GM21367 (cell line): Measurements from ENCODE around the gene HYOU1.
"Not testable (repeated sequence)": the region's sequence is repeated elsewhere in the genome, so short reads cannot be mapped to it uniquely, and the experiment has no call there.

Experiments
- ATAC-seq: cut with Tn5 transposase; IDR thresholded peaks from one replicate; pipeline ENCODE4 v1.9.1; 2021; ENCODE audit not compliant: unreplicated experiment

Gene HYOU1, protein sequence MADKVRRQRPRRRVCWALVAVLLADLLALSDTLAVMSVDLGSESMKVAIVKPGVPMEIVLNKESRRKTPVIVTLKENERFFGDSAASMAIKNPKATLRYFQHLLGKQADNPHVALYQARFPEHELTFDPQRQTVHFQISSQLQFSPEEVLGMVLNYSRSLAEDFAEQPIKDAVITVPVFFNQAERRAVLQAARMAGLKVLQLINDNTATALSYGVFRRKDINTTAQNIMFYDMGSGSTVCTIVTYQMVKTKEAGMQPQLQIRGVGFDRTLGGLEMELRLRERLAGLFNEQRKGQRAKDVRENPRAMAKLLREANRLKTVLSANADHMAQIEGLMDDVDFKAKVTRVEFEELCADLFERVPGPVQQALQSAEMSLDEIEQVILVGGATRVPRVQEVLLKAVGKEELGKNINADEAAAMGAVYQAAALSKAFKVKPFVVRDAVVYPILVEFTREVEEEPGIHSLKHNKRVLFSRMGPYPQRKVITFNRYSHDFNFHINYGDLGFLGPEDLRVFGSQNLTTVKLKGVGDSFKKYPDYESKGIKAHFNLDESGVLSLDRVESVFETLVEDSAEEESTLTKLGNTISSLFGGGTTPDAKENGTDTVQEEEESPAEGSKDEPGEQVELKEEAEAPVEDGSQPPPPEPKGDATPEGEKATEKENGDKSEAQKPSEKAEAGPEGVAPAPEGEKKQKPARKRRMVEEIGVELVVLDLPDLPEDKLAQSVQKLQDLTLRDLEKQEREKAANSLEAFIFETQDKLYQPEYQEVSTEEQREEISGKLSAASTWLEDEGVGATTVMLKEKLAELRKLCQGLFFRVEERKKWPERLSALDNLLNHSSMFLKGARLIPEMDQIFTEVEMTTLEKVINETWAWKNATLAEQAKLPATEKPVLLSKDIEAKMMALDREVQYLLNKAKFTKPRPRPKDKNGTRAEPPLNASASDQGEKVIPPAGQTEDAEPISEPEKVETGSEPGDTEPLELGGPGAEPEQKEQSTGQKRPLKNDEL

DNA sequence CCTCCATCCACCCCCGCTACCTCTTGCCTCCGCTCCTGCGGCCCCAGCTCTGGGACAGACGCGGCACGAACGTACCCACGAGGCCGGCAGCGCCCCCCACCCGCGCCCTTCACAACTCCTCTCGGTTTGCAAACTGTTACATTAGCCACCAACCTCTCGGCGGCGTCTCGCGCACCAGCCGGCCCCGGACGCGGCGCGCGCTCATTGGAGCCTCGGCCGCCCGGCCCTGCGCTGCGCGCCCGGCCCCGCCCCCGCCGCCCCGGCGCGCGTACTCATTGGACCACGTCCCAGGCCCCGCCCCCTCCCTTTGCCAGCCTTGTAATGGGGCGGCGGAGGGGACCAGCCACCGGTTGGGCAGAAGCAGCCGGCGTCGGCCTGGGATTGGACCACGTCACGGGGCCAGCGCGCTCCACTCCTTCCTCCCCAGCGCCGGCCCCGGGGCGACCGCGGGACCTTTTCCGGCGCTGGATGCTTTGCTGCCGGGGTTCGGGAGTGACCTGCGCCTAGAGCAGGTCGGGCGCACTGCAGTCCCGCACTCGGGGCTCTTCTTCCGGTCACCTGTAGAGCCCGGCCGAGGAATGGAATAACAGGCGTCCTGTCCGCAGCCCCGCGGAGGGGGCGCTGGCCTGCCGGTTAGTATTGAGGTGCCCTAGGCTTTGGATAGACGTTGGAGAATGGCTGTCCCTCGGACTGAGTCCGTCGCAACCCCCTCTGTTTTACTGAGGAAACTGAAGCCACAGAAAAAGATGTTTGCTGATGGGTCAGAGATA lies at the start of gene HYOU1:
HYOU1 (minus strand) TSS at position 206 of the 770 bp plus-strand sequence. CDS start 1,045 bp downstream, outside the sequence.
- peak; percentile 94 for ATAC-seq

DNA sequence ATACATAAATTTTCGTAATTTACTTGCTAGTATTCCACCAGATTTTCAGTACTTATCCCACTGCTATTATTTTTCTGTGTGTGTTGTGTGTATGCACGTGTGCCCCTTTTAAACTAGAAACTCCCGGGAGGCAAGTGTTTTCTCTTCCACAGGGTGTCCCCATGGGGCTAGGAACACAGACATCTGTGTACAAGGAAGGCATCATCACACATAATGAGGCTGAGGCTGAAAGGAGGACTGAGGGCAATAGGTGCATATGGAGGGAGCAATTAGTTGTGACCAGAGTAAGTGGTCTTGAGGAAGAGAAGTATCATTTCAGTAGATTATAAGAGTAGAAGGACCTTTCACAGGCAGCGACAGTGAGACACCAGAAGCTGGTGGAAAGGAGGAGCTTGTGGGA lies 46.8 kb upstream of the HYOU1 start:
- ATAC-seq: no peak

DNA sequence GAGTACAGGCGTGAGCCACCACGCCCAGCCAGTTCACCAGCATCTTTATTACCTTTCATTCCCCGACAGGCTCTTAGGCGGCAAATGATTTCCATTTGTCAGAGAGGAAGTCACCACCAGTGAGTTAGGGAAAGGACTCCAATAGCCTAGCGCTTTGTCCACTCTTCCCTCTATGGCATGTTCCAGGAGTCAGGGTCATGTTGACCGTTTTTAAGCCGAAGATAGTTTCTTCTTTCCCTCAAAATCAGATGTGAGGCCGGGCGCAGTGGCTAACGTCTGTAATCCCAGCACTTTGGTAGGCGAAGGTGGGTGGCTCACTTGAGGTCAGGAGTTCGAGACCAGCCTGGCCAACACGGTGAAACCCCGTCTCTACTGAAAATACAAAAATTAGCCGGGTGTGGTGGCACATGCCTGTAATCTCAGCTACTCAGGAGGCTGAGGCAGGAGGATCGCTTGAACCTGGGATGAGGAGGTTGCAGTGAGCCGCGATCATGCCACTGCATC lies 46.2 kb upstream of the HYOU1 start:
- not testable (repeated sequence) for ATAC-seq

DNA sequence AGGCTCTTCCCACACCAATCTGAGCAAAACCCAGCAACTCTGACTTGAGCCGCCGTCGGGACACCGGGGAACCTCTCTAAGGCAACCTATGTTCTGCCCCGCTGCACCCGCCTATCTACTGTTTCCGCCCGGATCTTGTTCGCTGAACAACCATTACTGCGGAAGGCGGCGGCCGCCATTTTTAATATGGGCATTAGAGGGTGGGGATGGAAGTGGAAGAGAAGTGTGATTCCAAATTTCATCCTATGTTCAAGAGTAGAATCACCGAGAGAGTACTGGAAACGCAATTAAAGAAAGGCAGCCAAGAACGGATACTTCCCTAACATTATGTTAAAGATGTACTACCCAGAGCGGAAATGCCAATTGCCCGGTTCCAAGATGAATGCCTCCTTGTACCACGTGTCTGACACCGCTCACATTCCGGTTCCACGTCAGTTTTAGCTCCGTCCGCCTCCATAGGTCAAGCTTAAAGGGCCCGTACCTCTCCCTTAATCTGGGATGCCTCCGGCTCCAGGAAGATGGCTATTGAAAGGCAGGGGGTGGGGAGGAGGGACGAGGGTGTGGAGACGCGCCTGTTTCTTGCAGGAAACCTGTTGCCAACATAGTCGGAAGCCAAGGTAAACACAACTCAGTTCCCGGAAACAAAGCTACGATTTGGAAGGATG lies 44.9 kb upstream of the HYOU1 start, which contains the start of gene DPAGT1:
DPAGT1 (minus strand) TSS at position 95 of the 665 bp plus-strand sequence. CDS start 198 bp downstream, outside the sequence.
- ATAC-seq: peak; percentile 65

DNA sequence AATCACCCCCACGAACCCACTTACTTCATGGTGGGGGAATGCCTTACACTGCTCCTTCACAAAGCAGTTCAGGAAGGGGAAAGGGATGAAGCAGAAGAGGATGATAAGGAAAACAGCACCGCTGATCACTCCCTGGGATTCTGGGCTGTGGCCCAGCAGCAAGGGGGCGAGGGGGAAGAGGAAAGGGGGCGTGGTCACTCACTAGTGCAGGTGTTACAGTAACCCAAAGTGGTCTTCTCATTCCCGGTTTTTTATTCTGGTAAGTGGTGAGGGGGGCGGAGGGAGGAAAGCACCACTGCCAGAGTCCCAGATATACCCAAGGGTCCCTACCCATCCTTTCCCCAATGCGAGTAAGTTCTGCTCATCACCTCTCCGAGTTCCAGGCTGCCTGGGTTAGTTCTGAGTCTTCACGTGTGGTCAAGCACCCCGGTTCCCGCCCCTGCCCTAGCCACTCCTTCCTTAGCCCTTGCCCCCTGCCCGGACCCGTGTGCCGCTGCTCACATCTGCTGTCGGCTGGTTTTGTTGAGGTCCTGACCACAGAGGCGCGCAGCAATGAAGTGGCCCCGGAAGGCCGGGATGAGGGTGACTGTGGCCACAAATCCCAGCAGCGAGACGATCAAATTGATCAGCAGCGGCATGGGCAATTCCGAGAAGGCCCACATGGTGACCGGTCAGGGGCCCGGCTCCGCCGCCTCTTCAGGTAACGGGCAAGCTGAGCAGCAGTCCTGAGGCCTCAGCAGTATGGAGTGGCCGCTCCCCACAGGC lies 44.2 kb upstream of the HYOU1 start:
- ATAC-seq: peak; percentile 11

DNA sequence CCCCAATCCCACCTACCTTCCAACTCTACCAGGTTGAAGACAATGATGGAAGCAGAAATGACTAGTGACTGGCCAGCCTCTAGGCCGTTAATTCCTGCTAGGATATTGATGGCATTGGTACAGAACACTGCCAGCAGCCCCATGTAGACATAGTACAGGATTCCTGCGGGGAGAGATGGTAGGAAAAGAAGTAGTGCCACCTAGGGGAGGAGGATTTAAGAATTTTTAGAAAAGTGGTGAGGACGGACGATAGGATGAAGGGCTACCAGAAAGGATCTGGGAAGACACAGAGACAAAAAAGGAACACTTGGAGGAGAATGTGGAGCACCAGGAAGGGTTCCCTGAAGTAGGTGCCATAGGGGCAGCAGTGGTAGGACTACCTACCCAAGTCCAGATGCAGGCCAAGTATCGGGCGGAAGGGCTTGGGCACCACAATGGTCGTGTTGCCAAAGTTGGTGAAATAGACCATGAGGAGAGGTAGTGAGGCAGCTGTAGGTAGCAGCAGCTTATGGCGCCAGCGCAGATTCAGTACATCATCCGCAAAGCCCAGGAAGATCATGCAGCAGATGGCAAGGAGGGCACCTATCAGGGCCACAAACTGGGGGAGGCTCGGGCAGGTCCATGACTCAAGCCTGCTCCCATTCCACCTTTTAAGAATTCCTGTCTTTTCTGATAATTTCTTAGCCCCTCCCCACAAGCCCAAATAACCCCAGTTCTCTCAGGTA lies 43.4 kb upstream of the HYOU1 start:
- ATAC-seq: no peak

DNA sequence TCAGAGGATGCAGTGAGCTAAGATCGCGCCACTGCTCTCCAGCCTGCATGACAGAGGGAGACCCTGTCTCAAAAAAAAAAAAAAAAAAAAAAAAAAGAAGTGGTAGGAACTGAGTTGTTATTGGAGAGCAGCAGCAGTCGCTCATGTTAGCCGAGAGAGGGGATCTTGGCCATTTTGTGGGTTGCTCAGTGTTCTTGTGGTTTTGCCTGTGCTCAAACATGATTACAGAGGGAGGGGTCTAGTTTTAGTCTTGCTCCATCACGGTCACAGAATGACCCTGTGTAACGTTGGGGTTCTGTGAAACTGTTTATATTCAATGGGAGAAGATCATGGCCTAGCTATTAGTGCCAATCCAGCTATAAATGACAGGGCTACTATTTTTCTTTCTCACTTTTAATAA lies 42.7 kb upstream of the HYOU1 start:
- ATAC-seq: no peak

DNA sequence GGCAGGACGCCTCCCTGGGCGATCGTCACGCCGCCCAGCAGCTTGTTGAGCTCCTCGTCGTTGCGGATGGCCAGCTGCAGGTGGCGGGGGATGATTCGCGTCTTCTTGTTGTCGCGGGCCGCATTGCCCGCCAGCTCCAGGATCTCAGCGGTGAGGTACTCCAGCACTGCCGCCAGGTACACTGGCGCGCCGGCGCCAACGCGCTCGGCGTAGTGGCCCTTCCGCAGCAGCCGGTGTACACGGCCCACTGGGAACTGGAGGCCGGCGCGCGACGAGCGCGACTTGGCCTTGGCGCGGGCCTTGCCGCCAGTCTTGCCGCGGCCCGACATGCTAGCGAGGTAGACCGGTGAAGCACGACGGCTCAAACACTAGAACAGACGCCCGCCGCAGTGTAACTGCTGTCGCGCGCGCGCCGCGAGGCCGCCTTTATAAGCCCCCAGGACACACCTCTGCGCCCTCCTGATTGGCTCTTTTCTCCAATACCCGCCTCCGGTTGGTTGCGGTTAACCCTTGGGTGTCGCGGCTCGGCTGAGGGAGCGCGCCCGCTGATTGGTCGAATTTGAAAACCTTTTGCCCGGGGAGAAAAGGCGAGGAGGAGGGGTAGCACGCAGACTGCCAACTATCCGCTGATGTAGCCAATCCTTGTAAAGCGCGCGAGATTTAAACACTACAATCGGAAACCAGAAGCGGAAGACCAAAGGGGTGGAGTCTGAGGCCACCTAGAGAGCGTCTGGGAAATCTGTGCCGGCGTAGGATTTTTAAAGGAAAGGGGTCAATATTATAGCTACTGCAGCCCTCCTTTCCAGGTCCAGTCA lies 38.3 kb upstream of the HYOU1 start:
- ATAC-seq: peak; percentile 75

DNA sequence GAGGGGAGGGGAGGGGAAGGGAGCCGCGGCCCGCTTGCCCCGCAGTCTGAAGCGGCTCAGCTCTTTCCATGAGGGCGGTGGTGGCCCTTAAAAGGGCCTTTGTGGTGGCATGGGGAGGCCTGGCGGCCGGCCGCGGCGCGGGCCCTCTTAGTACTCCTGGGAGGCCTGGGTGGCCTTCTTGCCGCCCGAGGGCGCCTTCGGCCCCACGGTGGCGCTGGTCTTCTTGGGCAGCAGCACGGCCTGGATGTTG lies 37.7 kb upstream of the HYOU1 start:
- peak; percentile 29 for ATAC-seq

DNA sequence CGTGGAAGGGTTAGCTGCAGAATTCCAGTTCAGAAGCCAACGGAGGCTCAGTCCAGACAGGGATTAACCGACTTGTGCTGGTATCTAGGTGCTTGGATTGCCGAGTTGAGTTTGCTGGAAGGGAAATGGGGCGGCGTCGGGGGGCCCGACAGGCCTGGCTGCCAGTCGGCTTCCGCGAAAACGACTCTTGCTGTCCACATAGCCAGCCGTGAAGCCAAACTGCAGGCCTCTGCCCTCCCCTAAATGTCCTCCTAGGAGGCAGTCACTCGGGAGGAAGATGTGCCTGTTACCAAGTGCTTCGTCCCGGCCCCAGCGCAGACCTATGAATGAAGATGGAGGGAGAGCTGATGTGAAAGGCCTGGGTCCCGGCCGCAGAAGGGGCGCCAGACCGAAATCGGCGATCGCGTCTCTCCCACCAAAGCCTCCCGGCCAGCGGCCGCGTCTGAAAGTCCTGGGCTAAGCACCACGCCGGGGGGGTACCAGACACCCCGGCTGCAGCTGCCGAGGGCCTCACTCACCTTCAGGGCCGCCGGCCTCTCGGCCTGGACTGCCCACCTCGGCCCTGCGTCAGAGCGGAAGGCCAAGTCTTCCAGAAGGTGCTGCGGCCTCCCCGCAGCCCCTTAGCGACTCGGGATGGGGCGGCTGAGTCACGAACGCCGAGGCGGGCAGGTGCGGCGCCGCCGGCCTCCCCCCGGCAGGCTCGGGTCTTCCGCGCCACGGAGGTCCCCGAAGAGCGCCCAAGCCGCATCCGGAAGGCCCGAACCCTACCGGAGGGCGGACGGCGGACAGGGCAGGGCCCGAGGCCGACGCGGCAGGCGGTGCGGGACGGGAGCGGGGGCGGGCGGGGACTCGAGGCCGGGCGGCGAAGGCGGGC lies 37.2 kb upstream of the HYOU1 start:
- no peak for ATAC-seq

DNA sequence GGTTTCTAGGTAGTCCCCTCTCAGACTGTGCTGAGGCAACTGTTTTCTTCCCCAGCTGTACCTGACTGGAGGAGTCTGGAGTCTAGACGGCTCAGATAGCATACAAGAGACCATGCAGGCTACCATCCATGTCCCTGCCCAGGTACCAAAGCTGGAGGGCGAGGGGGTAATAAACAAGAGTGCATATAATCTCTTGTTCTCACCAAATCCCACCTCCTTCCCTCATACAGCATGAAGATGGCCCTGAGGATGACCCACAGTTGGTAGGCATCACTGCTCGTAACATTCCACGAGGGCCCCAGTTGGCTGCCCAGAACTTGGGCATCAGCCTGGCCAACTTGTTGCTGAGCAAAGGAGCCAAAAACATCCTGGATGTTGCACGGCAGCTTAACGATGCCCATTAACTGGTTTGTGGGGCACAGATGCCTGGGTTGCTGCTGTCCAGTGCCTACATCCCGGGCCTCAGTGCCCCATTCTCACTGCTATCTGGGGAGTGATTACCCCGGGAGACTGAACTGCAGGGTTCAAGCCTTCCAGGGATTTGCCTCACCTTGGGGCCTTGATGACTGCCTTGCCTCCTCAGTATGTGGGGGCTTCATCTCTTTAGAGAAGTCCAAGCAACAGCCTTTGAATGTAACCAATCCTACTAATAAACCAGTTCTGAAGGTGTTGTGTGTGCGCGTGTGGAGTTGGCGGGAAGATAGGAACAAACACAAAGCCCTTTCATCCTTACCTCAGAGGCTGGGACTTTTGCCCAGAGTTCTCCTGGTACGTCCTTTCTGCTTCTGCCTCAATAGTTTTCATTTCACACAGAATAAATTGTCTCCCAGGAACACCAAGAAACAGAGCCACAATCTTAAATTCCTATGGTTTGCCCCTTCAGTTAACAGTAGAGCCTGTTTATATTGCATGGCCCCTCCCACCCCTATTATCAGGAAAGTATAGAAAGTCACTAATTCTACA lies 36.2 kb upstream of the HYOU1 start:
- no peak for ATAC-seq

DNA sequence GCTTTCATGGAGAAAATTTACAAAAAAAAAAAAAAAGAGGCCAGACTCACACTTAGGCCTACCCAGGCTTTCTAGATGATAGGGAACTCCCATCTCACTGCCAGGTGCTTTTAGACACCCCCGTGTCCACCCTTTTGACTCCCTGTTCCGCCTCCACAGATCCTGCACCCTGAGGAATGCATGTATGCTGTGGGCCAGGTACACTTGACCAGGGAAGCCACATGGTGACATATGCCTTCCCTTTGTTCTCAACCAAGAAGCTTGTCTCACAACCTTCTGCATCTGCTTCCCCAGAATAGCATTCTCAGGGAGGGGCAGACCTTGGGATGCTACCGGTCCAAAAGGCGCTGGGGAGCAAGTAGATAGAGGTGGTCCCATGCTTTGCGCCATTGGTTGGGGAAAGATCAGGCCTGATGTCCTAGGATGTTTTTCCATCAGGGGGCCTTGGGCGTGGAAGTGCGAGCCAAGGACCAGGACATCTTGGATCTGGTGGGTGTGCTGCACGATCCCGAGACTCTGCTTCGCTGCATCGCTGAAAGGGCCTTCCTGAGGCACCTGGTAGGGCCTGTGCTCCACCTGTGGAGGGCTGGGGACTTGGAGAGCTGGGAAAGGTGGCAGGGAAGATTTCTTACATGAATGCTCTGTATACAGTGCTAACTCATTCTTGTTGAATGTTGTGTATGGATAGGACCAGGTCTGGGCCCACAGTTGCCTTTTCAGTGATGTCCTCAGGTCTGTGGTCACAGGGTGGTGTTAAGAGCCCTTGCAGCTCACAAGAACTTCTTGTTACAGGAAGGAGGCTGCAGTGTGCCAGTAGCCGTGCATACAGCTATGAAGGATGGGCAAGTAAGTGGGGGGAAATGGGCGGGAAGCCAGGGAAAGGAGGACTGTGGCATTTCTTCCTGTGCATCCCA lies 35.2 kb upstream of the HYOU1 start:
- no peak for ATAC-seq

DNA sequence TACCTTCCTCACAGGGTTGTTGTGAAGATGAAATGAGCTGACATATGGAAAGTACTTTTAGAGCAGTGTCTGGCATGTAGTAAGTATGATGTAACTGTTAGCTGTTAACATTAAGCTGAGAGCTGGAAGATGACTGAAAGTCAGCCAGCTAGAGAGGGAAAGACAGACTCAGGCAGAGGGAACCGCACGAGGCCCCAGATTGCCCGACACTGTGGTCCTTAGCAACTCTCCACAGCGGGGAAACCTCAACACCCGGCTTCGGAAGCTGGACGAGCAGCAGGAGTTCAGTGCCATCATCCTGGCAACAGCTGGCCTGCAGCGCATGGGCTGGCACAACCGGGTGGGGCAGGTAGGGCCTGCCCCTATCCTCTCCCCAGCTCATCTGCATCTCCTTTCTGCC lies 34.2 kb upstream of the HYOU1 start:
- ATAC-seq: no peak

DNA sequence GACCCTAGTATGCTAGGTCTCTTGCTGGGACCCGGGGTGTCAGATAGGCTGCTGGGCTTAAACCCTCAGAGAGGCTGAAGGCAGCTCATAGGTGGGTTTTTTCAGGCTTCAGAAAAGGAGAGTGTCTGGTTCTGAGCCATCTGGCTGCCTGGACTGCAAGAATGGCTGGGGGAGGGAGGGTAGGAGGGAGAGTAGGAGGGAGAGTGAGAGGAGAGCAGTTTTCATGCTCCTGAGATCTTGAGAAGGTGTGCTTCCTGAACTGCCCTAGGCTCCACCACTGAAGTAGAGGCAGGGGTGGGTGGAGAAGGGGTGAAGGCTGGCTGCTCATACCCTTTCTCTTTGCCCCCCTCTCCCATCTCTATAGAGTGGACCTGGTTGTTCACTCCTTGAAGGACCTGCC lies 32.3 kb upstream of the HYOU1 start:
- ATAC-seq: no peak

DNA sequence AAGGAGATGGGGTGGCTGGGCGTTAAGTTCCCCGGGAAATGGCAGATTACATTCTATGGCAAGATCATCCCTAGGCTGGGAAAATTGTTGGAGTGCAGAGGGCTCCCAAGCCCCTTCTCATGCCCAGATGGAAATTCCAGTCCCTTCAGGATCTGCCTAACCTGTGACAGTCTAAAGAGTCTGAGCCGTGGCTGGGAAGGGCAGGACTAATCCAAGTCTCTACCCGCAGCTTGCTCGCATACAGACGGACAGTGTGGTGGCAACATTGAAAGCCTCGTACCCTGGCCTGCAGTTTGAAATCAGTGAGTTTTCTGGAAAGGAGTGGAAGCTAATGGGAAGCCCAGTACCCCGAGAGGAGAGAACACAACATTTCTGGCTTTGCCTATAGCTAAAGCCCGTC lies 31.4 kb upstream of the HYOU1 start:
- no peak for ATAC-seq
